HG02571 (cell line): ENCODE data around the gene BOLL.
"Not testable (repeated sequence)": the region's sequence is repeated elsewhere in the genome, so short reads cannot be mapped to it uniquely, and the experiment has no call there.

Experiments used
- ATAC-seq: cut with Tn5 transposase; IDR thresholded peaks from one replicate; pipeline ENCODE4 v1.9.1; 2021; ENCODE audit warnings: mild to moderate bottlenecking, moderate library complexity; ENCODE audit not compliant: unreplicated experiment

The BOLL gene

GRCh38 chr2:197784956-197785941, at the start of gene BOLL:
Gene BOLL, minus strand, starts transcription at chr2:197785319. Its CDS starts 3,469 bp downstream, at chr2:197781850.
- no peak for ATAC-seq

GRCh38 chr2:197834771-197835170, 49.7 kb upstream of the BOLL start:
- not testable (repeated sequence) for ATAC-seq

GRCh38 chr2:197828464-197829135, 43.5 kb upstream of the BOLL start:
- no peak for ATAC-seq

- no peak for ATAC-seq
Observed at GRCh38 chr2:197827618-197828017, 42.5 kb upstream of the BOLL start.

- no peak for ATAC-seq
Observed at GRCh38 chr2:197822333-197822732, 37.2 kb upstream of the BOLL start.

GRCh38 chr2:197821550-197822289, 36.6 kb upstream of the BOLL start:
- ATAC-seq, result no peak

GRCh38 chr2:197814526-197814925, 29.4 kb upstream of the BOLL start:
- ATAC-seq, result no peak

GRCh38 chr2:197813093-197813787, 28.1 kb upstream of the BOLL start:
- ATAC-seq, result no peak

GRCh38 chr2:197810491-197810890, 25.4 kb upstream of the BOLL start:
- ATAC-seq, result no peak

- no peak for ATAC-seq
Observed at GRCh38 chr2:197810016-197810415, 24.9 kb upstream of the BOLL start.

- ATAC-seq, result no peak
Observed at GRCh38 chr2:197809064-197809463, 23.9 kb upstream of the BOLL start.

- no peak for ATAC-seq
Observed at GRCh38 chr2:197805715-197806633, 20.9 kb upstream of the BOLL start.

GRCh38 chr2:197804758-197805714, 19.9 kb upstream of the BOLL start:
- peak; percentile 32 for ATAC-seq

GRCh38 chr2:197804049-197804757, 19.1 kb upstream of the BOLL start, which contains the start of gene PLCL1:
Gene PLCL1, plus strand, starts transcription at chr2:197804593.
- peak; percentile 99 for ATAC-seq

GRCh38 chr2:197803033-197803444, 17.9 kb upstream of the BOLL start:
- peak; percentile 23 for ATAC-seq

- no peak for ATAC-seq
Observed at GRCh38 chr2:197801033-197801432, 15.9 kb upstream of the BOLL start.

- no peak for ATAC-seq
Observed at GRCh38 chr2:197800091-197800490, 15.0 kb upstream of the BOLL start.

- ATAC-seq, result no peak
Observed at GRCh38 chr2:197799068-197799467, 13.9 kb upstream of the BOLL start.
